GM21423 (cell line): ENCODE measurements around the gene CFAP107.
"Not testable (repeated sequence)": the region's sequence is repeated elsewhere in the genome, so short reads cannot be mapped to it uniquely, and the experiment has no call there.

Source experiments
- ATAC-seq: cut with Tn5 transposase; IDR thresholded peaks from one replicate; pipeline ENCODE4 v1.9.1; 2021; ENCODE audit warnings: mild to moderate bottlenecking, moderate library complexity; ENCODE audit not compliant: unreplicated experiment

CFAP107 gene, protein sequence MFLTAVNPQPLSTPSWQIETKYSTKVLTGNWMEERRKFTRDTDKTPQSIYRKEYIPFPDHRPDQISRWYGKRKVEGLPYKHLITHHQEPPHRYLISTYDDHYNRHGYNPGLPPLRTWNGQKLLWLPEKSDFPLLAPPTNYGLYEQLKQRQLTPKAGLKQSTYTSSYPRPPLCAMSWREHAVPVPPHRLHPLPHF

DNA sequence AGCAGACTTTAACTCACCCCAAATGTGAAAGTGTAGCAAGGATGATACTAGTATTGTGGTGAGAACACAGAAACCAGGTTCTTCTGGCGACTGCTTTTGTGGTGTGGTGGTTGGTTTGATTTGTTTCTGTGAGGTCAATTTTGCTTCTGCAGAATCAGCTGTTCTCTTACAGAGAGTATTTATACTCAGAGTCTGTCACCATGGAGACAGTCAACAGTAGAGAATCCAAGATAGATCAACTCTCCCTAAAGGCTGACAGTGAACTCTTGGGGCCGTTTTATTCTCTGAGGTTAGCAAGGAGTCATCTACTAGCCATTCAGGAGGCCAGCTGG is at the start of gene CFAP107:
TSS of gene CFAP107 (plus strand) at position 209 of the 332 bp plus-strand sequence. CDS start 231 bp downstream, outside the sequence.
- ATAC-seq: no peak

DNA sequence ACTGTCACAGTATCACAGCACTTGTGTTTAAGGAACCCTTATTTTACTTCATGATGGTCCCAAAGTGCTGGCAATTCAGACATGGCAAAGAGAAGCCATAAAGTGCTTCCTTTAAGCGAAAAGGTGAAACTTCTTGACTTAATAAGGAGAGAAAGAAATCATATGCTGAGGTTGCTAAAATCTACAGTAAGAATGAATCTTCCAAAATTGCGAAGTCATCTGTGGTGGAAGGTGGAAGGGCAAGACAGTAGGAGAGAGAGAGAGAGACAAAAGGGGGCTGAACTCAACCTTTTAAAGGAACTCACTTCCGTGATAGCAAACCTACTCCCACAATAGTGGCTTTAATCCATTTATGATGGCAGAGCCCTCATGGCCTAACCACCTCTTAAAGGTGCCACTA is 49.3 kb upstream of the CFAP107 start:
- no peak for ATAC-seq

DNA sequence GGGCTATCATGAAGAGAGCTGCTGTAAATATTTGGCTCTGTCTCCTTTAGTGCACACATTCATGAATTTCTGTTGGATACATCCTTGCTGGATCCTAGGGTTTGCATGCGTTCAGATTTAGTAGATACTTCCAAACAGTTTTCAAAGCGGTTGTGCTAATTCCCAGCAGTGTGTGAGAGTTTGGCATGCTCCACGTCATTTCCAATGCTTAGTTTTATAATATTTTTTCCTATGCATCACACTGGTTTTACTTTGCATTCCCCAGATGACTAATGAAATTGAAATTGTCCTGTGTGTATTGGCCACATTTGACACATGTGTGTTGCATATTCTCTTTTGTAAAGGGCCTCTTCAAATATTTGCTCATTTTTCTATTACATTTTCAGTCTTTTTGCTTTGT is 48.6 kb upstream of the CFAP107 start:
- no peak for ATAC-seq

DNA sequence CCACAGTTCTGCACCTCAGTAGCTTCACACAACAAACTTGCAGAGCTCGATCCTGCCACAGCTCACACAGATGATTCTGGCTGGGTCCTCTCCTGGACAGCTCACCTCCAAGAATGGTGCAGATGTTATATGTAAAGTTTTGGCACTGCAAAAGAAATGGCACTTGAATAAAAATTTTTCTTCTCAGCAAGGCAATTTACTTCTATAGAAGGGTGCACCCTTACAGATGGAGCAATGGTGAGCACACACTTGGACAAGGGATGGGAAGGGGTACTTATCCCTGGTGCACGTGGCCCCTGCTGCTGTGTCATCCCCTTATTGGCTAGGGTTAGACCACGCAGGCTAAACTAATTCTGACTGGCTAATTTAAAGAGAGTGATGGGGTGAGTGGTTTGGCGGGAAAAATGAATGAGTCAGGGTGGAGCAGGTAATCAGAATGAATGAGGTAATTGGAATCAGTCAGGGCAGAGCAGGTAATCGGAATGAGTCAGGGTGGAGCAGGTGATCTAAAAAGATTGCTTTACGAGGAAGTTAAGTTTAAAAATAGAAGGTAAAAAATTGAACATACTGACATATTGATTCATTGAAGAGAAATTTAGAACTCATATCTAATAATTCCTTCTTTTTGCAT is 42.1 kb upstream of the CFAP107 start:
- ATAC-seq: no peak

DNA sequence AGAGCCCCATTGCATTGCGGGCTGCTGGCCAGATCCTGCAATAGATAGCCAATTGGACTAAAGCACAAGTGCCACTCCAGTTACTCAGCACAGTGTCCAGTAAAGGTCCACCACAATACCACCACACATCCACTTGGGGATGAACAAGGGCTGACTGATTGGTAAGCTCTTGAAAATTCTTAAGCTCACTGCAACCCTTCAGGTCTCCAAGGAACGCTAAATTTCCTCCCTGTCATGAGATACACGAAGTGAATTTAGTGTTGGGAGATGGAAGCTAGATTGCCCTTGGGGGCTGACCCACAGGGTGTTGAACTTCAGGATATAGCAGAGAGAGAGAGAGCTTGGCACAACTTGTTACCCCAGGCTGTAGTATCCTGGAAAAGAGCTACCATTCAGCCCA is 39.9 kb upstream of the CFAP107 start:
- ATAC-seq: no peak

DNA sequence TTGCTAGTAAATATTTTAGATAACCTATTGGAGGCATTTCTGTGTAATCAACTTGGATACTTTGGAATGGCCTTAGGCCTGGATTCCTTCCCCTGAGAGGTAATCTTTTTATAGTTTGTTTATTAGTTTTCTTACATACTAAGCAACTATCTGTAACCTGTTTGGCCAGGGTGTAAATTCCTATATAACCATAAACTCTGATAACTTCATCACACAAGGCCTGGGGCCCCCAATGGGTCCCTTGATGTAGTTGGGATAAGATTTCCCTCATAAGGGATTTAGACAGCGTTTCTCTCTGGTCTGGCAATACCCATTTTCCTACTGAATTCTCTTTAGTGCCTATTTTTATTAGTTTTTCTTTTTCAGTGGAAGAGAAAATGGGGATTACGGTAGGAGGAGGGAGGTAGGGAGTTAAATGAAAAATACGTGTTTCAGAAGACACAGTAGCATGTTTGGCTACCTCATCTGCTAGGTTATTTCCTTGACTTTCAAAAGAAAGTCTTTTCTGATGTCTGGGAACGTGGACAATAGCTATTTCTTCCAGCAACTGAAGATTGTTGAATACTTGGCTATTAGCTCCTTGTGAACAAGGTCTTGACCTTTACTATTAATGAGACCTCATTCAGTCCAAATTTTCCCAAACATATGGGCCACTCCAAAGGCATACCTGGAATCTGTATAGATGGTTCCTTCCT is 37.5 kb upstream of the CFAP107 start:
- ATAC-seq: no peak

DNA sequence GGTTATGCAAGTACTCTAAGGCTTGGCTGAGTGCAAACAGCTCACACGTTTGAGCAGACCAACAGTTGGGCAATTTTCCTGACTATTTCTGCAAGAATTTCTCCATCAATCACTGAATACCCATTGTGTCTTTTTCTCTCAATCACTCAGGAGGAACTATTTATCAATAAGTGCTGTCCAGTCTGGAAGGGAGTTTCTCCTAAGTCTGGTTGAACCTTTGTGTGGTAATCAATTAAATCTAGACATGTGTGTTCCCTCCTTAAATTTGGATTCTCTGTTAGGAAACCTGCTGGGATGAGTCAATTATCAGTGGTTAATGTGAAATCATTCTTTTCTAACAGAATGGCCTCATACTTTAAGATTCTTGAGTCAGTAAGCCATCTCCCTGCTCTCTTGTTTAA is 36.9 kb upstream of the CFAP107 start:
- ATAC-seq: no peak

DNA sequence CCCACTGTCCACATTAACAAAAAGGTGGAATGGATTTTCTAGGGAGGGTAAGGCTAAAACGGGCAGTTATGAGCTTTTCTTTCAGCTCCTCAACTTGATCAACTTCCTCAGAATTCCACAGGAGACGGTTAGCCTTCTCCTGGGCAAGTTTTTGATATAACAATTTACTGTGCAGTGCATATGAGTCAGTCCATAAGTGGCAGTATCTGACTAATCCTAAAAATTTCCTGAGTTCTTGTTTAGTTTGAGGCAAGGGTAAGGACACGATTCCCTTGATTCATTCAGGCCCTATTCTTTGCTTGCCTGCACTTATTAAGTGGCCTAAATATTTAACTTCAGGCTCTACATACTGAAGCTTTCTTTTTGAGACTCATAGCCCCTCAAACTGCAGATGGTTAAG is 36.3 kb upstream of the CFAP107 start:
- no peak for ATAC-seq

DNA sequence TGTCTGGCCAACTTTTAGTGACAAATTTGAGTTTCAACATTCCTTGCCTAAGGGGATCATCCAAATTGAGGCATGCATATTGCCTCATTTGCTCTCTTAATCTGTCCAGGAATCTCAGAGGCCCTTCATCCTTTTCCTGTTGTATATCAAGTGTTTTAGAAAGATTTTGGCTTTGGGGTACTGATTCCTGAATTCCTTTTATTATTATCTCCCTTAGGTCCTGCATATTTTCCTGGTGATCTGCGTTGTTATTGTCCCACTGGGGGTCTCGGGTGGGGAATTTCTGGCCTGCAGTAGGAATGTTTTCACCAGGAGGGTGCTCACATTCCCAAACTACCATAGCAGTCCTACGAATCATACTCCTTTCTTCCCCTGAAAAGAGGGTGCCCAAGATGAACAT is 34.5 kb upstream of the CFAP107 start:
- ATAC-seq: no peak

DNA sequence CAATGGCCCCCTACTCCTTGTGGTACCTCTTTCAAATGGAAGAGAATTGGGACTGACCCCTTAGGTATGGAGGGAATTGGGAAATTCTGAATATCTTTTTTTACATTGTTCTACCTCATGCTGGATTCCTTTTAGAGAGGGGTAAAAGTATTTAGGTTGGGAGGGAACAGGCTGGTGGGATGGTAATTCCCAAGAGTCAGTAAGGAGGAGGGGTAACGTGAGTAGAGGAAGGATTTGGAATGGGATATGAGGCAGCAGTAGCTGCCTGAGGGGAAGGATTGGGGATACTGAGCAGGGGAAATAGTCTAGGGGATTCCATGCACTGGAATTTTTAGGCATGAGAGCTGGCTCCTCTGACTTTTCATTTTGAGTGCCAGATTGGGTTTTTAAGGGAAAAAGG is 33.9 kb upstream of the CFAP107 start:
- ATAC-seq: no peak

DNA sequence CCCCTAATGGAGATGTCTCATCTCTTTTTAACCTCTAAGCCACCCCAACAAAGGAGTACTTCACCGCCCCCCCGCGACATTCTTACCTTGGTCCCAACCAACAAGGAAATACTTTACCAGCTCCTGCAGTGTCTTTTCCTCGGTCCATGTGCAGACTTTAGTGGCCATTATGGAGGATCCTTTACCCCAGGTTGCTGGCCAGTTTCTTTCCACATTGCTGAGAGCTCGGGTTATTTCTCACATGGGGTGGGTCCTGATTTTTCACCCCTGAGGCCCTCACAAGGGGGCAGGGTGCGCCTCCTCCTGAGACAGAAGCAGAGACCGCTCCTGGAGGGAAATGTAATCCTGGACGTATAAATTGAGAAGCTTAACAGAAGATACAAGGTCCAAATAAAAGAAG is 33.1 kb upstream of the CFAP107 start:
- no peak for ATAC-seq

DNA sequence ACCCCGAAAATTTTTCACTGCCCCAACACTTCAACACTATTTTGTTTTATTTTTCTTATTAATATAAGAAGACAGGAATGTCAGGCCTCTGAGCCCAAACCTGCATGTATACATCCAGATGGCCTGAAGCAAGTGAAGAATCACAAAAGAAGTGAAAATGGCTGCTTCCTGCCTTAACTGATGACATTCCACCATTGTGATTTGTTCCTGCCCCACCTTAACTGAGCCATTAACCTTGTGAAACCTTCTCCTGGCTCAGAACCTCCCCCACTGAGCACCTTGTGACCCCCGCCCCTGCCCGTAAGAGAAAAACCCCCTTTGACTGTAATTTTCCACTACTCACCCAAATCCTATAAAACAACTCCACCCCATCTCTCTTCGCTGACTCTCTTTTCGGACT is 32.3 kb upstream of the CFAP107 start:
- ATAC-seq: not testable (repeated sequence)

DNA sequence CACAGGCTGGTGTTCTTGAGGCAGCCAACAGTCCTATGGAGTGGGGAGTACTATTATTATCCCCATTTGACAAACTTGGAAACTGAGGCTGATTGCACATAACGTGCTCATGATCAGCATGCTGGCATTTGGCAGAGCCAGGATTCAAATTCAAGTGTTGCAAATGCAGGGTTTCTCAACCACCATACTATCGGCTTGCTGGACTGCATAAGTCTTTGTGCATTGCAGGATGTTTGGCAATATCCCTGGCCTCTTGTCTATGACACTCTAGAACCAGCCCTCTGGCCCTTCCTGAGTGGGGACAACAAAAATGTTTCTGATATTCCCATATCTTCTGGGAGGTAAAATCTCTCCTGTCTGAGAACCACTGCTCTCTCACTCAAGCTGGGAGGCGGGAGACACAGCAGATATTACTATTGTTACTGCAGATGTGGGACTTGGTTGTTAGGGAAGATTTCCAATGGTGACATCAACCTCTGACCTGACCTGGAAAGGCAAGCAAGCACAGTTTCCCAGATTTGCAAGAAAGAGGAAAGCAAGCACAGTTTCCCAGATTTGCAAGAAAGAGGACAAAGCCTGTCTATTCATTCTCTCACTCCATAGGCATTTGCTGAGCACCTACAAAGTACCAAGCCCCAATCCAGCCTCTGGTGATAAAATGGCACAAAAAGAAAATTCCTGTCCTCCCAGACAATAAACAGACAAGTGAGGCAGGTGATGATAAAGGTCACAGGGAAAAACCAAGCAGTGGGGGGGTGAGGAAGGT is 31.1 kb upstream of the CFAP107 start:
- ATAC-seq: no peak

DNA sequence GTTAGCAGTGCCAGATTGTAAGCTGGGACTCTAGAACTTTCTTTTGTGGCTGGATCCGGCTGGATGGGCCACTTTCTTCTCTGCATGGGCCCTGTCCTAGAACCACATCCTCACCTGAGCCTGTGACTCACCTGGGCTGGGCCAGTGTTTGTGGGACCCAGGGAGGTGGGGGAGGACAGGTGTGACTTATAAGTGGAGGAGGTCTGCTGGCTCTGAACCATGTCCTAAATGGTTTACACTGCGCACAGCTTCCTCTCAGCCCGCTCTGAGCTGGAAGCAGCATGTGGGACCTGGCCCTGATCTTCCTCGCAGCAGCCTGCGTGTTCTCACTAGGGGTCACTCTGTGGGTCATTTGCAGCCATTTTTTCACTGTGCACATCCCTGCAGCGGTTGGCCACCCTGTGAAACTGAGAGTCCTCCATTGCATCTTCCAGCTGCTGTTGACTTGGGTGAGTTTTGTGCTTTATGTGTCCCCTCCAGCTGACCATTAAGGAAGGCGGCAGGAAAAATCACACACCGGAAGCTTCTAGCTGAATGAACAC is 30.0 kb upstream of the CFAP107 start, which contains the start of gene AADACL3:
TSS of gene AADACL3 (plus strand) at position 215 of the 542 bp plus-strand sequence. CDS start at position 282, 67 bp downstream.
- no peak for ATAC-seq

DNA sequence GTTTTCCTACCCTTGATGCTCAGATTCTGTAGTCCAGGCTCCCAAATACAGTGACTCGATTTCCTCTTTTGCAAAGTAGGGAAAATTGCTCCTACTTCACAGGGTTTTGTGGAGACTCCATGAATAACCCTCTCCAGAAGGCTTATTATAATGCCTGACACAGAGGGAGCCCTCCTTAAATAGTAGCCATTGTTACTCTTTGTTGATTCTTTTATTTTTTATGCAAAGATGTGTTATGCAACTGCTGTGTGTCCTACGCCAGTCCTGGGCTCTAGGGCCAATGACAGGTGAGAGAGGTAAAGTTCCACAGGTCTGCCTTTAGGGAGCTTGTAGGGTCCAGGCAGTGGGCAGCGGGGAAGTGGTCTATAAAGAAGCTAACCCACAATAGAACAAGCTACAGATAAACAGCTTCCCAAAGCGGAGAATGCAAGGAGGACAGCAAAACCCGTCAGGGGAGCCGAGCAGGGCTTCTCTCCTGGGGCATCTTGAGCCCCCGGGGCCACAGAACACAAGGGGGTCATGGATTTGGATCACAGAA is 28.6 kb upstream of the CFAP107 start:
- ATAC-seq: no peak

DNA sequence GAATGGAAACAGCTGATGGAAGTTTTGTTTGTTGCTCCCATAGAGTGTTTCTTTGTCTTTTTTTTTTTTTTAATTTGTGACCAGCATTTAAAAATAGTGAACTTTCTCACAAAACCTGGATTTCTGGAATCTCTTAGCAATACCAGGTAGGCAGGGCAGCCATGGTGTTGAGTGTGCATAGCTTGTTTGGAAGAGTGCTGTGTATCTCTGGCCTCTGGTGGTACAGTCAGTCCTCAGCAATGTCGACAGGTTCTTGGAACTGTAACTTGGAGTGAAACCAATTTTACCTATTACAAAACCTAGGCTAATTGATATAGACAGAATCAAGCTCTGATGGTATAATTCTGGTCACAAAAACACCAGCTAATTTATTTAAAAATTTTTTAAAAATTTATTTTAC is 23.4 kb upstream of the CFAP107 start:
- no peak for ATAC-seq

DNA sequence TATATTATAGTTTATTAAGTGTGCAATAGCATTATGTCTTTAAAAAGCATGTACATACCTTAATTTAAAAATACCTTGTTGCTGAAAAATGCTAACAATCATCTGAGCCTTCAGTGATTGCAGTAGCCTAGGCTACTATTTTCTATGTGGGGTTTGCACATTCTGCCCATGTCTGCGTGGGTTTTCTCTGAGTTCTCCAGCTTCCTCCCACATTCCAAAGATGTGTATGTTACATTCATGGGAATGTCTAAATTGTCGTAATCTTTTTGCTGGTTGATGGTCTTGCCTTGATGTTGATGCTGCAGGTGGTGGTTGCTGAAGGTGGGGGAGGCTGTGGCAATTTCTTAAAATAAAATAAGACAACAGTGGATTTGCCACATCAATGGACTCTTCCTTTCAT is 17.6 kb upstream of the CFAP107 start:
- ATAC-seq: no peak

DNA sequence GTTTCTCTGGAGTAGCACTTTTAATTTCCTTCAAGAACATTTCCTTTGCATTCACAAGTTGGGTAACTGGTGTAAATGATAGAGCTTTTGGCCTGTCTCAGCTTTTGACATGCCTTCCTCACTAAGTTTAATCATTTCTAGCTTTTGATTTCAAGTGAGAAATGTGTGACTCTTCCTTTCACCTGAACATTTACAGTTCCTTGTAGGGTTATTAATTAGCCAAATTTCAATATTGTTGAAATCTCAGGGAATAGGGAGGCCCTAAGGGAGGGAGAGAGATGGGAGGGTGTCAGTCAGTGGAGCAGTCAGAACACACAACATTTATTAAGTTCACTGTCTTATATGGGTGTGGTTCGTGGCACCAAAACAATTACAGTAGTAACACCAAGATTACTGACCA is 15.8 kb upstream of the CFAP107 start:
- no peak for ATAC-seq

DNA sequence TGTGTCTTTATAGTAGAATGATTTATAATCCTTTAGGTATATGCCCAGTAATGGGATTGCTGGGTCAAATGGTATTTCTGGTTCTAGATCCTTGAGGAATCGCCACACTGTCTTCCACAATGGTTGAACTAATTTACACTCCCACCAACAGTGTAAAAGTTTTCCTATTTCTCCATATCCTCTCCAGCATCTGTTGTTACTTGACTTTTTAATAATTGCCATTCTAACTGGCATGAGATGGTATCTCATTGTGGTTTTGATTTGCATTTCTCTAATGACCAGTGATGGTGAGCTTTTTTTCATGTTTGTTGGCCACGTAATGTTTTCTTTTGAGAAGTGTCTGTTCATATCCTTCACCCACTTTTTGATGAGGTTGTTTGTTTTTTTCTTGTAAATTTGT is 14.9 kb upstream of the CFAP107 start:
- not testable (repeated sequence) for ATAC-seq

DNA sequence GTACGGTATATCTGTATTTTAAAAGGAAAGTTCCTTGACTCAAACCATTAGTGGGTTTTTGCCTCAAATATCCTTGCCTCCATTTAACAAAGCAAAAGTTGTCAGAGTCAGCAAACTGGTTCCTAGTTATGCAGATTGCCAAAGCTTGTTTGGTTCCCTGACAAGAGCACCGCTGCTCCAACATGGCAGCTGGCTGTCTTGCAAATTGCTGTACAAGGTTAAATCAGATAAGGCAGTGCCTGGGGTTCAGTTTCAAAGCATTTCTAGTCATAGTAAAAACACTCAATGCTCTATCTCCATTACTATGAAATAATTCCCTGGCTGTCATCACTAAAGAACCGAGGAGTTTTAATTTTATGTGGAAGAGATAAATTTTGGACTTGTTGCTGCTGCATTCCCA is 11.3 kb upstream of the CFAP107 start:
- no peak for ATAC-seq

DNA sequence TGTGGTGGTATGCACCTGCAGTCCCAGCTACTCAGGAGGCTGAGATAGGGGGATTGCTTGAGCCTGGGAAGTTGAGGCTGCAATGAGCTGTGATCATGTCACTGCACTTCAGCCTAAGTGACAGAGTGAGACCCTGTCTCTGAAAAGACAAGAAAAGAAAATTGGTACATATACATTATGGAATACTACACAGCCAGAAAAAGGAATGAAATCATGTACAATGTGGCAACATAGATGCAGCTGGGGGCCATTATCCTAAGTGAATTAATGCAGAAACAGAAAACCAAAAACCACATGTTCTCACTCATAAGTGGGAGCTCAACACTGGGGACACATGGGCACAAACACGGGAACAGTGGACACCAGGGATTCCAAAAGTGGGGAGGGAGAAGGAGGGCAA is 7.1 kb upstream of the CFAP107 start:
- no peak for ATAC-seq
